Measurements from ENCODE around the gene HSD17B3.
"Not testable (repeated sequence)": the region's sequence is repeated elsewhere in the genome, so short reads cannot be mapped to it uniquely, and the experiment has no call there.

- TF ChIP-seq CTCF, POLR2A (IDR thresholded peaks at IDR 0.05): not testable (repeated sequence)
Observed at GRCh38 chr9:96322736-96323135, 20.8 kb upstream of the HSD17B3 start.

Data from heart left ventricle (tissue), 13 donors.